ENCODE data around the gene SOD1.

DNA sequence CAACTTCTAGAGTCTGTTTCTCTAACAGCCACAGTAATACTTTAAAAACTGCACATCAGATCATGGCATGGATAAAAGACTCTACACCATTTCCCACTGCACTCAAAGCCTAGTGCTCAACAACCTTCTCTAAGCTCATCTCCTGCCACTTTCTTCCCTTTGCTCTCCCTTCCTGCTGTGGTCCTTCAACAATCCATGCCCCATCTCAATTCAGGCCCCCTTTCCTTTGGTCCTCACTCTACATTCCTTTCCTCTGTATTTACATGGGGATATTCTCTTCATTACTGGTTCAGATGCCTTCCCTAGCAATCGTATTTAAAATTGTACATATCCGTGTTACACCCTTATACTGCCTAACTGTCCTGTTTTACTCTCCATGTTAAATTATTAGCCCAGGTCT is 19.0 kb downstream of the SOD1 start:
- TF ChIP-seq, protein P1, sequence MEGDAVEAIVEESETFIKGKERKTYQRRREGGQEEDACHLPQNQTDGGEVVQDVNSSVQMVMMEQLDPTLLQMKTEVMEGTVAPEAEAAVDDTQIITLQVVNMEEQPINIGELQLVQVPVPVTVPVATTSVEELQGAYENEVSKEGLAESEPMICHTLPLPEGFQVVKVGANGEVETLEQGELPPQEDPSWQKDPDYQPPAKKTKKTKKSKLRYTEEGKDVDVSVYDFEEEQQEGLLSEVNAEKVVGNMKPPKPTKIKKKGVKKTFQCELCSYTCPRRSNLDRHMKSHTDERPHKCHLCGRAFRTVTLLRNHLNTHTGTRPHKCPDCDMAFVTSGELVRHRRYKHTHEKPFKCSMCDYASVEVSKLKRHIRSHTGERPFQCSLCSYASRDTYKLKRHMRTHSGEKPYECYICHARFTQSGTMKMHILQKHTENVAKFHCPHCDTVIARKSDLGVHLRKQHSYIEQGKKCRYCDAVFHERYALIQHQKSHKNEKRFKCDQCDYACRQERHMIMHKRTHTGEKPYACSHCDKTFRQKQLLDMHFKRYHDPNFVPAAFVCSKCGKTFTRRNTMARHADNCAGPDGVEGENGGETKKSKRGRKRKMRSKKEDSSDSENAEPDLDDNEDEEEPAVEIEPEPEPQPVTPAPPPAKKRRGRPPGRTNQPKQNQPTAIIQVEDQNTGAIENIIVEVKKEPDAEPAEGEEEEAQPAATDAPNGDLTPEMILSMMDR (IDR thresholded peaks at IDR 0.05), result no peak
- TF ChIP-seq POLR2A (IDR thresholded peaks at IDR 0.05), result no peak
